Neural cell (in vitro differentiated cells): ENCODE data around the gene PTPRG. TPM values are rescaled to one million over a fixed set of nuclear protein-coding genes. Genes with fewer than 3 reads are reported as not detected.

Experiments used
- H2AFZ ChIP-seq: fragments of 200-600, 300-800 bp; sonication (generic), shearing (Covaris generic); 2 replicates; pipeline ENCODE4 v1.6.0; 2014; ENCODE audit warnings: low read depth, mild to moderate bottlenecking, antibody characterized with exemption, low read length, moderate library complexity
- H3F3A ChIP-seq: fragments of 200-600 bp; shearing (Covaris generic); 2 replicates; pipeline ENCODE4 v1.6.1; 2016; ENCODE audit warnings: mild to moderate bottlenecking, moderate library complexity, mixed read lengths, antibody characterized with exemption, low read length; ENCODE audit not compliant: insufficient read depth, poor library complexity, severe bottlenecking
- H3K27ac ChIP-seq: fragments of 200-600, 300-800 bp; sonication (generic), shearing (Covaris generic); 2 replicates; pipeline ENCODE4 v1.5.1; 2014; ENCODE audit warnings: mild to moderate bottlenecking, low read length, moderate library complexity
- H3K27me3 ChIP-seq: fragments of 300-800, 200-600 bp; sonication (generic), shearing (Covaris generic); 2 replicates; pipeline ENCODE4 v1.6.0; 2014; ENCODE audit warnings: mild to moderate bottlenecking, low read depth, low read length, moderate library complexity; ENCODE audit not compliant: insufficient read depth
- H3K36me3 ChIP-seq: fragments of 300-800, 200-600 bp; sonication (generic), shearing (Covaris generic); 2 replicates; pipeline ENCODE4 v1.5.1; 2014; ENCODE audit warnings: mild to moderate bottlenecking, antibody characterized with exemption, low read length, moderate library complexity; ENCODE audit not compliant: insufficient read depth
- H3K4me2 ChIP-seq: fragments of 300-800, 200-600 bp; sonication (generic), shearing (Covaris generic); 2 replicates; pipeline ENCODE4 v1.6.0; 2014; ENCODE audit warnings: mild to moderate bottlenecking, low read length
- H3K4me3 ChIP-seq: fragments of 300-800, 200-600 bp; sonication (generic), shearing (Covaris generic); 2 replicates; pipeline ENCODE4 v1.5.1; 2014; ENCODE audit warnings: mild to moderate bottlenecking, low read length, moderate library complexity
- H3K79me2 ChIP-seq: fragments of 200-600 bp; shearing (Covaris generic); replicated peaks from 2 replicates; pipeline ENCODE4 v1.6.0; 2014; ENCODE audit warnings: mild to moderate bottlenecking, low read length, moderate library complexity; ENCODE audit not compliant: insufficient read depth
- H3K9ac ChIP-seq: fragments of 300-800, 200-600 bp; sonication (generic), shearing (Covaris generic); 2 replicates; pipeline ENCODE4 v1.6.1; 2016; ENCODE audit warnings: mild to moderate bottlenecking, low read length, mixed read lengths
- H3K9me2 ChIP-seq: fragments of 200-600 bp; shearing (Covaris generic); 2 replicates; pipeline ENCODE4 v1.6.1; 2016; ENCODE audit warnings: mild to moderate bottlenecking, low read length, mixed read lengths; ENCODE audit not compliant: insufficient read depth
- H3K9me3 ChIP-seq: fragments of 200-600, 300-800 bp; sonication (generic), shearing (Covaris generic); 2 replicates; pipeline ENCODE4 v1.6.1; 2016; ENCODE audit warnings: mild to moderate bottlenecking, mixed run types, low read length, moderate library complexity, mixed read lengths
- H4K20me1 ChIP-seq: fragments of 200-600 bp; shearing (Covaris generic); 2 replicates; pipeline ENCODE4 v1.6.1; 2016; ENCODE audit warnings: mild to moderate bottlenecking, mixed run types; ENCODE audit not compliant: insufficient read depth
- EP300 ChIP-seq: fragments of 450-650 bp; conservative IDR thresholded peaks from 2 replicates; pipeline ENCODE4 v1.6.1; 2014; ENCODE audit warnings: antibody characterized with exemption, mild to moderate bottlenecking, moderate library complexity; ENCODE audit not compliant: poor library complexity, severe bottlenecking
- EZH2 ChIP-seq: fragments of 200-600, 300-800 bp; shearing (Covaris generic), sonication (generic); IDR thresholded peaks from 2 replicates; pipeline ENCODE4 v1.6.1; 2014; ENCODE audit warnings: antibody characterized with exemption, low read length, borderline replicate concordance, mild to moderate bottlenecking; ENCODE audit not compliant: insufficient read depth, poor library complexity, severe bottlenecking
- MXI1 ChIP-seq: fragments of 450-650 bp; conservative IDR thresholded peaks from 2 replicates; pipeline ENCODE4 v1.6.1; 2014; ENCODE audit warnings: antibody characterized with exemption, mild to moderate bottlenecking; ENCODE audit not compliant: poor library complexity, severe bottlenecking
- POLR2AphosphoS5 ChIP-seq: IDR thresholded peaks from 2 replicates; pipeline ENCODE4 v1.6.1; 2012
- RAD21 ChIP-seq: fragments of 450-650 bp; conservative IDR thresholded peaks from 2 replicates; pipeline ENCODE4 v1.6.1; 2014; ENCODE audit warnings: antibody characterized with exemption, mild to moderate bottlenecking, moderate library complexity
- SMC3 ChIP-seq: fragments of 450-650 bp; conservative IDR thresholded peaks from 2 replicates; pipeline ENCODE4 v1.6.1; 2014; ENCODE audit warnings: antibody characterized with exemption, mild to moderate bottlenecking, moderate library complexity; ENCODE audit not compliant: poor library complexity
- TAF1 ChIP-seq: IDR thresholded peaks from 2 replicates; pipeline ENCODE4 v1.6.1; 2012; ENCODE audit warnings: low read depth
- polyA plus RNA-seq: library from polyadenylated mRNA; depleted of rRNA; stranded (reverse); fragments of >200 nt; gene quantifications from 2 replicates; pipeline ENCODE4 v1.2.3, GENCODE V29; 2014
- TF ChIP-seq, protein P1 (sequence below): IDR thresholded peaks from 2 replicates; pipeline ENCODE4 v1.6.1; 2012; ENCODE audit warnings: borderline replicate concordance
- TF ChIP-seq, protein P2 (sequence below): fragments of 450-650 bp; IDR thresholded peaks from 2 replicates; pipeline ENCODE4 v1.5.1; 2014; ENCODE audit warnings: antibody characterized with exemption, mild to moderate bottlenecking, moderate library complexity; ENCODE audit not compliant: poor library complexity, severe bottlenecking

Gene PTPRG
- polyA plus RNA-seq, 1 donor from 2014 or later: 33.1 TPM

DNA sequence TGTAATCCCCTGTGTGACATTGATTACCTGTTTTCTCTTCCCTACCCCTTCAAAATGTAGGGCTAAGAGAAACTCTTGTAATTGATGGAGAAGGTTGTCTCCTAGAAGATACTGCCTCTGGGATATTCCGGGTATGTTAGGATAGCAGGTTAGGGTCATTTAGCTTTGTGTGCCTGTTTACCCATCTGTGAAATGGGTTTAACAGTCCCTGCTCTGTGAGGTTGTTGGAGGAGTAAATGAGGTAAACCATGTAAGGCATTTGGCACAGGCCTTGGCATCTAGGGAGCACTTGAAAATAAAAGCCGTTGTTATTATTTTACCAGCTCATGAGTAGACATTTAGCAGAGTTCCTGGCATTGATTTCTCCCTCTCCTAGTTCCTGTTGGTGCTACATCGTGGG lies 16.4 kb downstream of the PTPRG start:
- H3K36me3 ChIP-seq: no peaks in the 10 kb centered on the region
- H4K20me1 ChIP-seq: no peaks in the 10 kb centered on the region
- TF ChIP-seq SMC3: no peak
- TF ChIP-seq EZH2: no peak
- no peak for TF ChIP-seq RAD21
- no peak for TF ChIP-seq TAF1
- TF ChIP-seq, protein P1, sequence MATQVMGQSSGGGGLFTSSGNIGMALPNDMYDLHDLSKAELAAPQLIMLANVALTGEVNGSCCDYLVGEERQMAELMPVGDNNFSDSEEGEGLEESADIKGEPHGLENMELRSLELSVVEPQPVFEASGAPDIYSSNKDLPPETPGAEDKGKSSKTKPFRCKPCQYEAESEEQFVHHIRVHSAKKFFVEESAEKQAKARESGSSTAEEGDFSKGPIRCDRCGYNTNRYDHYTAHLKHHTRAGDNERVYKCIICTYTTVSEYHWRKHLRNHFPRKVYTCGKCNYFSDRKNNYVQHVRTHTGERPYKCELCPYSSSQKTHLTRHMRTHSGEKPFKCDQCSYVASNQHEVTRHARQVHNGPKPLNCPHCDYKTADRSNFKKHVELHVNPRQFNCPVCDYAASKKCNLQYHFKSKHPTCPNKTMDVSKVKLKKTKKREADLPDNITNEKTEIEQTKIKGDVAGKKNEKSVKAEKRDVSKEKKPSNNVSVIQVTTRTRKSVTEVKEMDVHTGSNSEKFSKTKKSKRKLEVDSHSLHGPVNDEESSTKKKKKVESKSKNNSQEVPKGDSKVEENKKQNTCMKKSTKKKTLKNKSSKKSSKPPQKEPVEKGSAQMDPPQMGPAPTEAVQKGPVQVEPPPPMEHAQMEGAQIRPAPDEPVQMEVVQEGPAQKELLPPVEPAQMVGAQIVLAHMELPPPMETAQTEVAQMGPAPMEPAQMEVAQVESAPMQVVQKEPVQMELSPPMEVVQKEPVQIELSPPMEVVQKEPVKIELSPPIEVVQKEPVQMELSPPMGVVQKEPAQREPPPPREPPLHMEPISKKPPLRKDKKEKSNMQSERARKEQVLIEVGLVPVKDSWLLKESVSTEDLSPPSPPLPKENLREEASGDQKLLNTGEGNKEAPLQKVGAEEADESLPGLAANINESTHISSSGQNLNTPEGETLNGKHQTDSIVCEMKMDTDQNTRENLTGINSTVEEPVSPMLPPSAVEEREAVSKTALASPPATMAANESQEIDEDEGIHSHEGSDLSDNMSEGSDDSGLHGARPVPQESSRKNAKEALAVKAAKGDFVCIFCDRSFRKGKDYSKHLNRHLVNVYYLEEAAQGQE: no peak
- TF ChIP-seq MXI1: no peak
- TF ChIP-seq EP300: no peak
- TF ChIP-seq POLR2AphosphoS5: no peak
- TF ChIP-seq, protein P2, sequence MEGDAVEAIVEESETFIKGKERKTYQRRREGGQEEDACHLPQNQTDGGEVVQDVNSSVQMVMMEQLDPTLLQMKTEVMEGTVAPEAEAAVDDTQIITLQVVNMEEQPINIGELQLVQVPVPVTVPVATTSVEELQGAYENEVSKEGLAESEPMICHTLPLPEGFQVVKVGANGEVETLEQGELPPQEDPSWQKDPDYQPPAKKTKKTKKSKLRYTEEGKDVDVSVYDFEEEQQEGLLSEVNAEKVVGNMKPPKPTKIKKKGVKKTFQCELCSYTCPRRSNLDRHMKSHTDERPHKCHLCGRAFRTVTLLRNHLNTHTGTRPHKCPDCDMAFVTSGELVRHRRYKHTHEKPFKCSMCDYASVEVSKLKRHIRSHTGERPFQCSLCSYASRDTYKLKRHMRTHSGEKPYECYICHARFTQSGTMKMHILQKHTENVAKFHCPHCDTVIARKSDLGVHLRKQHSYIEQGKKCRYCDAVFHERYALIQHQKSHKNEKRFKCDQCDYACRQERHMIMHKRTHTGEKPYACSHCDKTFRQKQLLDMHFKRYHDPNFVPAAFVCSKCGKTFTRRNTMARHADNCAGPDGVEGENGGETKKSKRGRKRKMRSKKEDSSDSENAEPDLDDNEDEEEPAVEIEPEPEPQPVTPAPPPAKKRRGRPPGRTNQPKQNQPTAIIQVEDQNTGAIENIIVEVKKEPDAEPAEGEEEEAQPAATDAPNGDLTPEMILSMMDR: no peak

DNA sequence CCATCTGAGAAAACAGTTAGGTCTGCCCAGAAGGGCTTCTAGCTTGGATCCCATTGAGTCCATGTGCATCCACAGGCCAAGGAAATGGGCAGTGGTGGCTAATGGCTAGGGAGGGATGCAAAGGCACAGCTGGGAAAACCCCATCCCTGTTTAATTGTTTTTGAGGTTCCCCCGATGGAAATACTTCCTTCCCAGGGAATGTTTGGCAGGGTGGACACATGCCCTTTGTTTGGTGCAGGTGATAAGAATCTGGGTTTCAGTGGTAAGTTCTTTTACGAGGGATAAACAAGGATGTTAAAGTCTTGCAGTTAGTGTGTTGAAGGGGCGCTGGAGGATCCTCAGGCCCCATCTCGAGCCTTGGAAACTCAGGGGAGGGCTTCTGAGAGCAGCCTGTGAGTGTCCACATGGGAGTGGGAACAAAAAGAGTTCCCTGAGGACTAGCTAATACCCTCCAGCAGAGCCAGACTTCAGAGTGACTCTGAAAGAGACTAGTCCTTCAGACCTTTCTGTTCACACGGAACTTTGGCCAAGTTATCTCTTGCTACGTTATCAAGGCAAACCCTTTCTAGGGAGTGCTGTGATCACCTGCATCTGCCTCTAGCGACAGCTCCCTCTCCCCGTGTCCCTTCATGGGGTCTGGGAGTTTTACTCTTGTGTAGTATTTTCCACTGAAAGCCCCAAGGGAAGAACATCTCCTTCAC lies 17.4 kb downstream of the PTPRG start:
- Histone ChIP-seq H3K9ac (no peak overlapping the region), H3K36me3 (no peaks in the 10 kb centered on the region), H4K20me1 (no peaks in the 10 kb centered on the region), H2AFZ (no peak overlapping the region), H3K27ac (no peak overlapping the region), H3K4me3 (no peak overlapping the region), H3F3A (no peaks in the 10 kb centered on the region), H3K9me3 (no peaks in the 10 kb centered on the region), H3K27me3 (no peaks in the 10 kb centered on the region), H3K79me2 (peaks cover 12% of the 10 kb centered on the region), H3K4me2 (no peak overlapping the region), H3K9me2 (no peaks in the 10 kb centered on the region)
- TF ChIP-seq RAD21 (no peak), EZH2 (no peak), EP300 (no peak), TAF1 (no peak), POLR2AphosphoS5 (no peak), MXI1 (no peak), SMC3 (no peak)
- TF ChIP-seq, protein P1: no peak
- TF ChIP-seq, protein P2: no peak

More for the DNA sequence above, 16.4 kb downstream of the PTPRG start:
- Histone ChIP-seq H3K9me2 (no peaks in the 10 kb centered on the region), H3K9ac (no peak overlapping the region), H2AFZ (no peak overlapping the region), H3K79me2 (peaks cover 12% of the 10 kb centered on the region), H3K9me3 (no peaks in the 10 kb centered on the region), H3K27me3 (no peaks in the 10 kb centered on the region), H3K4me3 (no peak overlapping the region), H3K4me2 (no peak overlapping the region), H3K27ac (no peak overlapping the region), H3F3A (no peaks in the 10 kb centered on the region)
